Prostate gland (tissue), 1 donor: Measurements from ENCODE around the gene PKNOX2.

ENCODE experiments used
- POLR2A ChIP-seq: fragments of 450-650 bp; IDR thresholded peaks from one replicate; pipeline ENCODE4 v1.6.1; 2016; ENCODE audit warnings: antibody characterized with exemption, mild to moderate bottlenecking
- POLR2AphosphoS5 ChIP-seq: sonication (generic); formaldehyde crosslinking; IDR thresholded peaks from one replicate; pipeline ENCODE4 v1.6.1; 2017; ENCODE audit warnings: antibody characterized with exemption

GRCh38 chr11:125293596-125293995 lies 129.0 kb downstream of the PKNOX2 start:
- TF ChIP-seq POLR2AphosphoS5 (no peak), POLR2A (no peak)
